ENCODE data around the gene DDX10. TPM values are rescaled to one million over a fixed set of nuclear protein-coding genes. Genes with fewer than 3 reads are reported as not detected.

The DDX10 gene
- total and polyA plus RNA-seq, 9 of the 15 experiments (the other 6 are each of a cell fraction or from before 2014, with no cell fraction given): 33.9 to 94.6 (median 50.7) TPM

DNA sequence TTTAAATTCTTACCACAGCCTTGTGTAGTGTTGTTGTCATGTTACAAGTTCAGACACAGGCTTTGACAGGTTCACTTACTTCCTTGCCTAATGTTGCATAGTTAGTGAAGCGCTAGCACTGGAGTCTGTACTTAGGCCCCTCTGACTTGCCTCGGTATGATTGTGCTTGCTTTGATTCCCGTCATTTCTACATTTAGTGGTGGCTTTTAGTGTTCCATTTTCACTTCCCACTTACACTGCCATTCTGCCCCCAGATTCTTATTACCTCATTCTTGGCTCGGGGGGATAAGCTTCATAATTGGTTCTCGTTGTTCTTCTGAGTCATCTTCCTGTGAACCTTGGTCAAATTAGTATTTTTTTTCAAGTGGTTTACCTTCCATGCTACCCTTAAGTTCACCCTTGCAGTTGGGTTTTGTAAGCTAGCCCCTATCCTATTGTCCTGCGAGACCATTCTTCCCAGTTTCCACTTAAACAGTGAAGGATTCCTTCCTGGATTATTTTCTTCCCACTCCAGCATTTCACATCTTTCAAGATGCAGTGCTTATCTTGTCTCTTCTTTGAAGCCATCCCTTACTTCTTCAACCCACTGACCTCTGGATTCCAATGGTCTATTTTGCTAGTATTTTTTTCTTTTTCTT, 68.7 kb downstream of the DDX10 start (continued):
- TF ChIP-seq, protein P1, sequence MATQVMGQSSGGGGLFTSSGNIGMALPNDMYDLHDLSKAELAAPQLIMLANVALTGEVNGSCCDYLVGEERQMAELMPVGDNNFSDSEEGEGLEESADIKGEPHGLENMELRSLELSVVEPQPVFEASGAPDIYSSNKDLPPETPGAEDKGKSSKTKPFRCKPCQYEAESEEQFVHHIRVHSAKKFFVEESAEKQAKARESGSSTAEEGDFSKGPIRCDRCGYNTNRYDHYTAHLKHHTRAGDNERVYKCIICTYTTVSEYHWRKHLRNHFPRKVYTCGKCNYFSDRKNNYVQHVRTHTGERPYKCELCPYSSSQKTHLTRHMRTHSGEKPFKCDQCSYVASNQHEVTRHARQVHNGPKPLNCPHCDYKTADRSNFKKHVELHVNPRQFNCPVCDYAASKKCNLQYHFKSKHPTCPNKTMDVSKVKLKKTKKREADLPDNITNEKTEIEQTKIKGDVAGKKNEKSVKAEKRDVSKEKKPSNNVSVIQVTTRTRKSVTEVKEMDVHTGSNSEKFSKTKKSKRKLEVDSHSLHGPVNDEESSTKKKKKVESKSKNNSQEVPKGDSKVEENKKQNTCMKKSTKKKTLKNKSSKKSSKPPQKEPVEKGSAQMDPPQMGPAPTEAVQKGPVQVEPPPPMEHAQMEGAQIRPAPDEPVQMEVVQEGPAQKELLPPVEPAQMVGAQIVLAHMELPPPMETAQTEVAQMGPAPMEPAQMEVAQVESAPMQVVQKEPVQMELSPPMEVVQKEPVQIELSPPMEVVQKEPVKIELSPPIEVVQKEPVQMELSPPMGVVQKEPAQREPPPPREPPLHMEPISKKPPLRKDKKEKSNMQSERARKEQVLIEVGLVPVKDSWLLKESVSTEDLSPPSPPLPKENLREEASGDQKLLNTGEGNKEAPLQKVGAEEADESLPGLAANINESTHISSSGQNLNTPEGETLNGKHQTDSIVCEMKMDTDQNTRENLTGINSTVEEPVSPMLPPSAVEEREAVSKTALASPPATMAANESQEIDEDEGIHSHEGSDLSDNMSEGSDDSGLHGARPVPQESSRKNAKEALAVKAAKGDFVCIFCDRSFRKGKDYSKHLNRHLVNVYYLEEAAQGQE (IDR thresholded peaks at IDR 0.05; ENCODE audit: borderline replicate concordance): no peak
- TF ChIP-seq, protein P1 (CRISPR knock-in tag; IDR thresholded peaks at IDR 0.05; ENCODE audit: low read depth): no peak
- TF ChIP-seq ZC3H8 (IDR thresholded peaks at IDR 0.05) (no peak), SPI1 (IDR thresholded peaks at IDR 0.05; ENCODE audit: borderline replicate concordance, low read depth, low read length) (no peak), ZNF655 (CRISPR knock-in tag; IDR thresholded peaks at IDR 0.05) (no peak), ZNF384 (IDR thresholded peaks at IDR 0.05; ENCODE audit: low read depth, low read length) (no peak), CAMTA2 (CRISPR knock-in tag; conservative IDR thresholded peaks at IDR 0.05) (no peak), ZBTB34 (CRISPR knock-in tag; IDR thresholded peaks at IDR 0.05) (no peak), FOXP1 (CRISPR knock-in tag; IDR thresholded peaks at IDR 0.05) (no peak), JUND (IDR thresholded peaks at IDR 0.05; ENCODE audit: borderline replicate concordance, low read depth, low read length) (peak; percentile 40; the same call in 1 of the 2 replicates), JUND (tag; IDR thresholded peaks at IDR 0.05; ENCODE audit: borderline replicate concordance, low read depth, low read length) (0 out of 3 replicates have a peak, but pooled peaks have one; percentile 19), CBFA2T2 (conservative IDR thresholded peaks at IDR 0.05) (no peak), HDAC8 (tag; IDR thresholded peaks at IDR 0.05) (no peak), EP400 (IDR thresholded peaks at IDR 0.05) (no peak)
- TF ChIP-seq, protein P2, sequence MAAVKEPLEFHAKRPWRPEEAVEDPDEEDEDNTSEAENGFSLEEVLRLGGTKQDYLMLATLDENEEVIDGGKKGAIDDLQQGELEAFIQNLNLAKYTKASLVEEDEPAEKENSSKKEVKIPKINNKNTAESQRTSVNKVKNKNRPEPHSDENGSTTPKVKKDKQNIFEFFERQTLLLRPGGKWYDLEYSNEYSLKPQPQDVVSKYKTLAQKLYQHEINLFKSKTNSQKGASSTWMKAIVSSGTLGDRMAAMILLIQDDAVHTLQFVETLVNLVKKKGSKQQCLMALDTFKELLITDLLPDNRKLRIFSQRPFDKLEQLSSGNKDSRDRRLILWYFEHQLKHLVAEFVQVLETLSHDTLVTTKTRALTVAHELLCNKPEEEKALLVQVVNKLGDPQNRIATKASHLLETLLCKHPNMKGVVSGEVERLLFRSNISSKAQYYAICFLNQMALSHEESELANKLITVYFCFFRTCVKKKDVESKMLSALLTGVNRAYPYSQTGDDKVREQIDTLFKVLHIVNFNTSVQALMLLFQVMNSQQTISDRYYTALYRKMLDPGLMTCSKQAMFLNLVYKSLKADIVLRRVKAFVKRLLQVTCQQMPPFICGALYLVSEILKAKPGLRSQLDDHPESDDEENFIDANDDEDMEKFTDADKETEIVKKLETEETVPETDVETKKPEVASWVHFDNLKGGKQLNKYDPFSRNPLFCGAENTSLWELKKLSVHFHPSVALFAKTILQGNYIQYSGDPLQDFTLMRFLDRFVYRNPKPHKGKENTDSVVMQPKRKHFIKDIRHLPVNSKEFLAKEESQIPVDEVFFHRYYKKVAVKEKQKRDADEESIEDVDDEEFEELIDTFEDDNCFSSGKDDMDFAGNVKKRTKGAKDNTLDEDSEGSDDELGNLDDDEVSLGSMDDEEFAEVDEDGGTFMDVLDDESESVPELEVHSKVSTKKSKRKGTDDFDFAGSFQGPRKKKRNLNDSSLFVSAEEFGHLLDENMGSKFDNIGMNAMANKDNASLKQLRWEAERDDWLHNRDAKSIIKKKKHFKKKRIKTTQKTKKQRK (IDR thresholded peaks at IDR 0.05; ENCODE audit: borderline replicate concordance, low read depth, low read length): no peak
